ENCODE results near the gene RBM15.

The RBM15 gene

DNA sequence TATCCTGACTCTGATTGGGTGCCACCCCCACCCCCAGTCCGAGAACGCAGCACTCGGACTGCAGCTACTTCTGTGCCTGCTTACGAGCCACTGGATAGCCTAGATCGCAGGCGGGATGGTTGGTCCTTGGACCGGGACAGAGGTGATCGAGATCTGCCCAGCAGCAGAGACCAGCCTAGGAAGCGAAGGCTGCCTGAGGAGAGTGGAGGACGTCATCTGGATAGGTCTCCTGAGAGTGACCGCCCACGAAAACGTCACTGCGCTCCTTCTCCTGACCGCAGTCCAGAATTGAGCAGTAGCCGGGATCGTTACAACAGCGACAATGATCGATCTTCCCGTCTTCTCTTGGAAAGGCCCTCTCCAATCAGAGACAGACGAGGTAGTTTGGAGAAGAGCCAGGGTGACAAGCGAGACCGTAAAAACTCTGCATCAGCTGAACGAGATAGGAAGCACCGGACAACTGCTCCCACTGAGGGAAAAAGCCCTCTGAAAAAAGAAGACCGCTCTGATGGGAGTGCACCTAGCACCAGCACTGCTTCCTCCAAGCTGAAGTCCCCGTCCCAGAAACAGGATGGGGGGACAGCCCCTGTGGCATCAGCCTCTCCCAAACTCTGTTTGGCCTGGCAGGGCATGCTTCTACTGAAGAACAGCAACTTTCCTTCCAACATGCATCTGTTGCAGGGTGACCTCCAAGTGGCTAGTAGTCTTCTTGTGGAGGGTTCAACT lies 2.1 kb downstream of the RBM15 start:
- H3K4me3 ChIP-seq (ENCODE audit: low read depth, low read length) = peak overlapping the region; percentile 81
- DNase-seq (ENCODE audit: low read depth) = no peak
- no peak for TF ChIP-seq POLR2A (IDR thresholded peaks at IDR 0.05; ENCODE audit: extremely low read depth, insufficient read length)

DNA sequence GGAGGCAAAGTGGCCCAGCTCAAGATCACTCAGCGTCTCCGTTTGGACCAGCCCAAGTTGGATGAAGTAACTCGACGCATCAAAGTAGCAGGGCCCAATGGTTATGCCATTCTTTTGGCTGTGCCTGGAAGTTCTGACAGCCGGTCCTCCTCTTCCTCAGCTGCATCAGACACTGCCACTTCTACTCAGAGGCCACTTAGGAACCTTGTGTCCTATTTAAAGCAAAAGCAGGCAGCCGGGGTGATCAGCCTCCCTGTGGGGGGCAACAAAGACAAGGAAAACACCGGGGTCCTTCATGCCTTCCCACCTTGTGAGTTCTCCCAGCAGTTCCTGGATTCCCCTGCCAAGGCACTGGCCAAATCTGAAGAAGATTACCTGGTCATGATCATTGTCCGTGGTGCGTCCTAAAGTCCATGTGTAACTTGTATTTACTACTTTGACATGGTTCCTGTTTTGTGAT lies 2.7 kb downstream of the RBM15 start:
- DNase-seq (ENCODE audit: low read depth) = no peak
- TF ChIP-seq MAX (IDR thresholded peaks at IDR 0.05; ENCODE audit: low read depth, low read length) = peak; percentile 22; the same call in 1 of the 2 replicates
- TF ChIP-seq CTCF (IDR thresholded peaks at IDR 0.05; ENCODE audit: low read depth, low read length) = no peak
- no peak for TF ChIP-seq POLR2A (IDR thresholded peaks at IDR 0.05; ENCODE audit: extremely low read depth, insufficient read length)
- H3K4me3 ChIP-seq (ENCODE audit: low read depth, low read length) = peak overlapping the region; percentile 81

- H3K4me3 ChIP-seq (ENCODE audit: low read depth, low read length) = peak overlapping the region; percentile 81
- no peak for DNase-seq (ENCODE audit: low read depth)
- no peak for TF ChIP-seq CTCF (IDR thresholded peaks at IDR 0.05; ENCODE audit: low read depth, low read length)
- no peak for TF ChIP-seq MYC (IDR thresholded peaks at IDR 0.05; ENCODE audit: low read depth, low read length)
- no peak for TF ChIP-seq MAX (IDR thresholded peaks at IDR 0.05; ENCODE audit: low read depth, low read length)
- no peak for TF ChIP-seq POLR2A (IDR thresholded peaks at IDR 0.05; ENCODE audit: extremely low read depth, insufficient read length)
Observed at GRCh38 chr1:110343249-110343648, 4.1 kb downstream of the RBM15 start.

DNA sequence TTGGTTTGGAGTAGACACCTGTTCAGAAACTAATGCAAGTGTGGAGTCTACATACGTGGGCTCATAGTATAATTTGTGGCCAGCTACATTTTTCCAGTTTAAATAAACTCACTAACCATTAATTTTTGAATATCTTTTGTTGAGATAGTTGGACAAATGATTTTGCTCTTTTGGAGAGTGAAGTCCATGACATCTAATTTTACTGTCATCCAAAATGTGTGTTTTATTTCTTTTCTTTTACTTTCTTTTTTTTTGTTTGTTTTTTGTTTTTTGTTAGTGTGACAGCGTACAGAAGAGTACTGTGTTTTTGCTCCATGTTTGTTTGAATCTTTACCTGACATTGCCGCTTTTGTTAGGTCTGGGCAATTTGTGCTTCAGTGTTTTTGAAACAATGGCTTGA lies 5.0 kb downstream of the RBM15 start:
- TF ChIP-seq MYC (IDR thresholded peaks at IDR 0.05; ENCODE audit: low read depth, low read length) (no peak), CTCF (IDR thresholded peaks at IDR 0.05; ENCODE audit: low read depth, low read length) (no peak), POLR2A (IDR thresholded peaks at IDR 0.05; ENCODE audit: extremely low read depth, insufficient read length) (no peak)
- peak overlapping the region; percentile 81 for H3K4me3 ChIP-seq (ENCODE audit: low read depth, low read length)
- DNase-seq (ENCODE audit: low read depth) = no peak

DNA sequence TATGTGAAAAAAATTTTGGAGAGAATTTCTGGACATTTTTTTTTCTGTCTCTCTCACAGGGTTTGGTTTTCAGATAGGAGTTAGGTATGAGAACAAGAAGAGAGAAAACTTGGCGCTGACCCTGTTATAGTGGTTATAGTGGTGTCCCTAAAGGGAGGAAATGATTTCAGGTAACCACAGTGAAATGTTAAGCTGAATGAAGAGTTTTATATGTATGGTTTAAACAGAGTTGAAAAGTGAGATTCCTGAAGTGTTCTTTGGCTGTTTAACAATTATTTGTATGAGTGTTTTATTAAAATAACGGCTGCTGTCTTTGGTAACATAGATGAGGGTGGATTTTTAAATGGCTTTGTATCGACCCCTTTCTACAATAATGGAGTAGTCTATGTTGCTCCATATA lies 6.3 kb downstream of the RBM15 start:
- no peak for DNase-seq (ENCODE audit: low read depth)
- TF ChIP-seq CTCF (IDR thresholded peaks at IDR 0.05; ENCODE audit: low read depth, low read length) (no peak), MAX (IDR thresholded peaks at IDR 0.05; ENCODE audit: low read depth, low read length) (no peak), MYC (IDR thresholded peaks at IDR 0.05; ENCODE audit: low read depth, low read length) (no peak), POLR2A (IDR thresholded peaks at IDR 0.05; ENCODE audit: extremely low read depth, insufficient read length) (no peak)
- H3K4me3 ChIP-seq (ENCODE audit: low read depth, low read length) = peak overlapping the region; percentile 81

DNA sequence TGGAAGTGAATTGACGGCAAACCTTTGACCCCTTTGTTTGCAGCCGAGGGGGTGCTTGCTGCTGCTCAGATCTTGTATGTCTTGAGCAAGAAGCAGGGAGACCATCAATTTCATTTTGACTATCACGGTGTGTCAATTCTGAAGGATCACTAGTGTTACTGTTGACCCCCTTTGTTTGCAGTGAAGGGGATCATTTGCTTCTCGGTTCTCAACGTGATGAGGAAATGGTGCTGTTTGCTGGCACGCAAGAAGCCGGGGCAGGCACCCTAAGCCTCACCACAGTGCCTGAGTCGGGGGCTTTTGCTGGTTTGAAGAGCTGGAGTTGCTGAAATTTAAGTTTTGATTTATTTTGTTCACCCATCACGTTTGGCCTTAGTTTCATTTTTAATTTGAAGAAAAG lies 7.5 kb downstream of the RBM15 start:
- TF ChIP-seq POLR2A (IDR thresholded peaks at IDR 0.05; ENCODE audit: extremely low read depth, insufficient read length) (no peak), CTCF (IDR thresholded peaks at IDR 0.05; ENCODE audit: low read depth, low read length) (no peak), MAX (IDR thresholded peaks at IDR 0.05; ENCODE audit: low read depth, low read length) (no peak), MYC (IDR thresholded peaks at IDR 0.05; ENCODE audit: low read depth, low read length) (no peak)
- DNase-seq (ENCODE audit: low read depth) = no peak
- no peak overlapping the region for H3K4me3 ChIP-seq (ENCODE audit: low read depth, low read length)

Measured in NB4 (cell line).